GM10266 (cell line): Measurements from ENCODE around the gene PPP1R12A.

Experiments
- DNase-seq: peaks from one replicate; pipeline ENCODE4 v3.0.0; 2012; ENCODE audit errors: extremely low spot score
- TF ChIP-seq, protein P1 (sequence below): IDR thresholded peaks from 2 replicates; pipeline ENCODE4 v1.5.1; 2012; ENCODE audit warnings: mild to moderate bottlenecking, low read depth; ENCODE audit not compliant: control insufficient read depth, insufficient read depth; ENCODE audit errors: missing control alignments

PPP1R12A gene

DNA sequence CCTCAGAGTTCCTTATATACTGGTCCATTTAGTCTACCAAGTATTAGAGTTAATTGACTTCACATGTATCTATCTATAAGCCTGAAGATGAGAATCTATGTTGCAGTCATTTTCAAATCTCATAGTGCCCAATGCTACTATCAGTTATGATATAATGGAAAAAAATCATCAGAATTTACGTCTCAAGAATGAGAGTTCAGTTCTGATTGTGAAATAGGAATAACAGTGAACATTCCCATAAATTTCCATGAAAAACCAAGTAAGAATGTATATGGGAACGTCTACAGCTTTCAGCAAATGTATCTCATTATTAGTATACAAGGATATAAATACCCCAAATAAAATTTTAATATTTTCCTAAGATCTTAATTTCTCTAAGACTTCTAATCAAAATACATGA, 77.2 kb downstream of the PPP1R12A start:
- no peak for DNase-seq
- TF ChIP-seq, protein P1, sequence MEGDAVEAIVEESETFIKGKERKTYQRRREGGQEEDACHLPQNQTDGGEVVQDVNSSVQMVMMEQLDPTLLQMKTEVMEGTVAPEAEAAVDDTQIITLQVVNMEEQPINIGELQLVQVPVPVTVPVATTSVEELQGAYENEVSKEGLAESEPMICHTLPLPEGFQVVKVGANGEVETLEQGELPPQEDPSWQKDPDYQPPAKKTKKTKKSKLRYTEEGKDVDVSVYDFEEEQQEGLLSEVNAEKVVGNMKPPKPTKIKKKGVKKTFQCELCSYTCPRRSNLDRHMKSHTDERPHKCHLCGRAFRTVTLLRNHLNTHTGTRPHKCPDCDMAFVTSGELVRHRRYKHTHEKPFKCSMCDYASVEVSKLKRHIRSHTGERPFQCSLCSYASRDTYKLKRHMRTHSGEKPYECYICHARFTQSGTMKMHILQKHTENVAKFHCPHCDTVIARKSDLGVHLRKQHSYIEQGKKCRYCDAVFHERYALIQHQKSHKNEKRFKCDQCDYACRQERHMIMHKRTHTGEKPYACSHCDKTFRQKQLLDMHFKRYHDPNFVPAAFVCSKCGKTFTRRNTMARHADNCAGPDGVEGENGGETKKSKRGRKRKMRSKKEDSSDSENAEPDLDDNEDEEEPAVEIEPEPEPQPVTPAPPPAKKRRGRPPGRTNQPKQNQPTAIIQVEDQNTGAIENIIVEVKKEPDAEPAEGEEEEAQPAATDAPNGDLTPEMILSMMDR = no peak

DNA sequence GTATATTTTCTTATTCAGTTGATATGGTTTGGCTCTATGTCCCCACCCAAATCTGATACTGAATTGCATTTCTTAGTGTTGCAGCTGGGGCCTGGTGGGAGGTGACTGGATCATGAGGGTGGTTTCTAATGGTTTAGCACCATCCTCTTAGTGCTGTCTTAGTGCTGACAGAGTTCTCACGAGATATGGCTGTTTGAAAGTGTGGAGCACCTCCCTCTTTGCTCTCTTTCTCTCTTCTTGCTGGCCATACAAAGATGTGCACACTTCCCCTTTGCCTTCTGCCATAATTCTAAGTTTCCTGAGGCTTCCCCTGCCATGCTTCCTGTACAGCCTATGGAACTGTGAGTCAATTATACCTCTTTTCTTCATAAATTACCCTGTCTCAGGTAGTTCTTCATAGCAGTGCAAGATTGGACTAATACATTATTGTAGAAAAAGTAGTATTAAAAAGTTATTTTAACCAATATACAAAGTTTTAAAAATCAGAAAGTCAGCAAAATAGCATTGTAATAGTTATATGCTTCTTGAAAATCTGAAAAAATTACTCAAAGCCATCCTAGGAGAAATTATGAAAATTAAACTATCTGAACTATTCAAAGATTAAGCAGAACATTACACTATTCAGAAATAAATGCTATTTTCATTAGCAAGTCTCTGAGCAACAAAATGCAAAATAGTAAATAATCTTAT, 84.1 kb downstream of the PPP1R12A start:
- DNase-seq = no peak
- TF ChIP-seq, protein P1 = no peak

DNA sequence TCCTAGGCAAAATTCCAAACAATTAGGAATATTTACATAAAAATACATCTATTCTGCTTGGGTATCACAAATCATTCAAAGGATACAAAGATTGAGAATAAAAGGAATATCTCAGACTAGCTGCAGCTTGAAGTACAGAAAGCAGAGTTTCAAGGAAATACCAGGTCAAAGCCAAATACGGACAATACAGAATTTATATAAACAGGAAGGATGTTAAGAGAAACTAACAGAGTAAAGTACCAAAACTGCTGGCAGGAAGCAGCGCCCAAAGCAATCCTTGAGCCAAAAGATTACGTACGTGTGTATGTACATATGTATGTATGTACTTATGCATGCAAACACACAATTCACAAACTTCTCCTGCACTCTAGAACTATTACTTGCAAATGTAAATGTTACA, 86.6 kb downstream of the PPP1R12A start:
- no peak for DNase-seq
- TF ChIP-seq, protein P1 = no peak

DNA sequence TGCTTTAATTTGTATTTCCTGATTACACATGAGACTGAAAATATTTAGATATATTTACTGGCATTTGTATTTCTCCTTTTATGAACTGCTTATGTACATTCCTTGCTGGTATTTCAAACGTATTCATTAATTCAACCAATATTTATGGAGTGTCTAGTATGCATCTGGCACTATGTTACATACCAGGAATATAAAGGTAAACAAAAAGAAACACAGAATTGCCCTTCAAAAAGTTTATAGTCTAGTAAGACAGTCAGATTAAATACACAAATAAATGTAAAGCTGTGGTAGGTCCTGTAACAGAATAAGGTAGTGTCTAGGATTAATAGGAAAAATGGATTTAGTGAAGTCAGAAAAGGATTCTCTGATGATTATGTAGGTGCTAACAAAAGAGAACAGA, 87.5 kb downstream of the PPP1R12A start:
- TF ChIP-seq, protein P1 = no peak
- no peak for DNase-seq

DNA sequence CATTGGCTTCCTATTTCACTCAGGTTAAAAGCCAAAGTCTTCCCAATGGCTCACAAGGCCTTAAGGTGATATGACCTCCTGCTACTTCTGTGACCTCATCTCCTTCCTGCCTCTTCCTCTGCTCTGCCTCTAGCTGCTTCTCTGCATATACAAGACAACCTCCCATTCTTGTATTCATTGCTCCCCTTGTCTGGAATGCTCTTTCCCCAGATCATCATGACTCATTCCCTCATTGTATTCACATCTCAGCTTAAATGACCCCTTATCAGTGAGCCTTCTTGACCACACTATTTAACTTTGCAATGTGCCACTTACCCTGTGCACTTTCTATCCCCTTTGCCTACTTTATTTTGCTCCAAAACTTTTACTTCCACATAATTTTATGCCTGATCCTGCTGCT, 90.2 kb downstream of the PPP1R12A start:
- TF ChIP-seq, protein P1 = no peak
- DNase-seq = no peak

DNA sequence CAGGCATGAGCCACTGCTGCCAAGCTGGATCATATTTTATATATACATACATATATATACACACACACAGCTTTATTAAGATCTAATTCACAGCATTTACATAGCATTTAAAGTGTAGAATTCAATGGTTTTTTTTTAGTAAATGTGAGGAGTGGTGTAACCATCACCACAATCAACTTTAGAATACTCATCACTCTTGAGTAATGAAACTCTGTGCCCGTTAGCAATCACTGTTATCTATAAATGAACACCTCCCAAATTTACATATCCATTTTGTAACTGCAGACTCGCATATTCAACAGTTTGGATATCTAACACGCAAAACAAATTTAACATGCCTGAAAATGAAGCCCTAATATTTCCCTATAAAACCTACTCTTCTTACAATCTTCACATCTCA, 90.9 kb downstream of the PPP1R12A start:
- no peak for DNase-seq
- TF ChIP-seq, protein P1 = no peak

DNA sequence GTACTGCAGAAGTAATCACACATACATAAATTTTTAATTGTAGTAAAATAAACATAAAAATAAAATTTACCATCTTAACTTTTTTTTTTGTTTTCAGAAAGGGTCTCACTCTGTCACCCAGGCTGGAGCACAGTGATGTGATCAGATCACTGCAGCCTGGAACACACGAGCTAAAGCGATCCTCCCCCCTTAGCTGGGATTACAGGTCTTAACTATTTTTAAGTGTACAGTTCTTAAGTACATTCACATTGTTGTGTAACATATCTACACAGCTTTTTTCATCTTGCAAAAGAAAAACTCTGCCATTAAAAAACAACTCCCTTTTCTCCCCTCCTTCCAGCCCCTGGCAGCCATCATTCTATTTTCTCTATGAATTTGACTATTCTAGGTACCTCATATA, 92.3 kb downstream of the PPP1R12A start:
- TF ChIP-seq, protein P1 = no peak
- no peak for DNase-seq
